ENCODE results near the gene GPX2. TPM values are rescaled to one million over a fixed set of nuclear protein-coding genes. Genes with fewer than 3 reads are reported as not detected.

GPX2 gene
- total RNA-seq, 1 donor from 2014 or later = 1.1 TPM

DNA sequence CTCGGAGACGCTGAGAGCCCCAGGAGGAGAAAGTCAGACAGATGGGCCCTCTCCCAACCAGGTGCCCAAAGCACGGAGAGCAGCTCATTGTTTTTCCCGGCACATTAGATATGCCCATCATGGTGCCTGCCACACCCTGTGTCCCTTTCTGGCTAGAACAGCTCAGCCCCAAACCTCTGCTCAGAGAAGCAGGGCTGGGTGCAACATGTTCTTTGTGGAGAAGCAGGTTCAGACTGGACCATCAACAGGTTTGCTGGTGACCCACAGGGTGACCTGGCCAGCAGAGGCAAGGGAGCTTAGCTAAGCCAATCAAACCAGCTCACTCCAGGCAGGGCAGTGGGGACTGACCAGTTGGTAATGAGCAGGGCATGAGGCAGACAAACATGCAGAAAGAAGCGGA, 16.2 kb upstream of the GPX2 start:
- DNase-seq = no peak

DNA sequence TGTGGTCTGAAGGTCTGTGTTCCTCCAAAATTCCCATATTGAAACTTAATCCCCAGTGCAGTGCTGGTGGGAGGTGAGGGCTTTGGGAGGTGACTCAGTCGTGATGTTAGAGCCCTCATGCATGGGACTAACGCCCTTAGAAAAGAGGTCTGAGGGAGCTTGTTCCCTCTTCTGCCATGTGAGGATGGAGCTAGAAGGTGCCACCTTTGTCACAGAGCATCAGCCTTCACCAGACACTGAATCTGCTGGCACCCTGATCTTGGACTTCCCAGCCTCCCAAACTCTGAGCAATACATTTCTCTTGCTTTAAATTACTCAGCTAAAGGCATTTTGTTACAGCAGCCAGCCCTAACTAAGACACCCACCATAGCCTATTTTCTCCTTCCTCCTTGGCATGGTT, 15.7 kb upstream of the GPX2 start:
- no peak for DNase-seq

DNA sequence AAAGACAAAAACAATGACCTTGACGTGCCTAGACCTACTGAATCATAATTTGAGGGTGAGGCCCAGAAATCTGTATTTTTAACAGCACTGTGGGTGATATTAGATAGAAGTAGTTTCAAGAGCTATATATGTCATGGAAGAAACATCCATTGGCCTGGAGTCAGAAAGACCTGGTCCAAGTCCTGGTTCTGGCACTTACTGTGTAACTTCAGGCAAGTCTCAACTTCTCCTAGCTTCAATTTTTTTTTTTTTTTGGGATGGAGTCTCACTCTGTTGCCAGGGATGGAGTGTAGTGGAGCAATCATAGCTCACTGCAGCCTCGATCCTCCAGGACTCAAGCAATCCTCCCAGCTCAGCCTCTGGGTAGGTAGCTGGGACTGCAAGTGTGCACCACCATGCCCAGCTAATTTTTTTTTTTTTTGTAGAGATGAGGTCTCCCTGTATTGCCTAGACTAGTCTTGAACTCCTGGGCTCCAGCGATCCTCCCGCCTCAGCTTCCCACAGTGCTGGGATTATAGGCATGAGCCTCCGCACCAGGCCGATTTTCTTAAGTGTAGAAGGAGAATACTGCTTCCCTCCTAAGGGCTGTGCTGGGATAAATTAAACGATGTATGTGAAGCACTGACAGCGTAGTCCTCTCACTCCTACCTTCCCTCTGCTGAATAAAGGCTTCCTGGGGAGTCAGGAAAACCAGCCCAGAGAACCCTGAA, 14.3 kb upstream of the GPX2 start:
- no peak for DNase-seq

DNA sequence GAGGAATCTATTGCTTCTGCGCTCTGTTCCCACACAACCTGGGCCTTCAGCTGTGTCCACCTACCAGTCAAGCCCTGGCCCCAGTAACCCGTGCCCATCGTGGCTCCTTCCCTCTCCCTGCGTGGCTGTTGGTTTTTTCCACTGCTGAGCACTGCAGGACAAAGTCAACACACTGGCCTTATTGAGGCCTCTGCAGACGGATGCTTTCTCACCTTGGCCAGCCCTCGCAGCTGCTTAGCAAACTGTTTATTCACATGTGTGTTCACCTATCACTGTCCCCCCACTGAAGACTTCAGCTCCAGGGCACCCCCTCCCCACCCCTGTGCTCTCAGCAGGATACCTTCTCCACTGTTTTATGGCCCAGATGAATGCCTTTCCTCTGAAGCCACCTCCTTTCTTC, 12.8 kb upstream of the GPX2 start:
- no peak for DNase-seq

DNA sequence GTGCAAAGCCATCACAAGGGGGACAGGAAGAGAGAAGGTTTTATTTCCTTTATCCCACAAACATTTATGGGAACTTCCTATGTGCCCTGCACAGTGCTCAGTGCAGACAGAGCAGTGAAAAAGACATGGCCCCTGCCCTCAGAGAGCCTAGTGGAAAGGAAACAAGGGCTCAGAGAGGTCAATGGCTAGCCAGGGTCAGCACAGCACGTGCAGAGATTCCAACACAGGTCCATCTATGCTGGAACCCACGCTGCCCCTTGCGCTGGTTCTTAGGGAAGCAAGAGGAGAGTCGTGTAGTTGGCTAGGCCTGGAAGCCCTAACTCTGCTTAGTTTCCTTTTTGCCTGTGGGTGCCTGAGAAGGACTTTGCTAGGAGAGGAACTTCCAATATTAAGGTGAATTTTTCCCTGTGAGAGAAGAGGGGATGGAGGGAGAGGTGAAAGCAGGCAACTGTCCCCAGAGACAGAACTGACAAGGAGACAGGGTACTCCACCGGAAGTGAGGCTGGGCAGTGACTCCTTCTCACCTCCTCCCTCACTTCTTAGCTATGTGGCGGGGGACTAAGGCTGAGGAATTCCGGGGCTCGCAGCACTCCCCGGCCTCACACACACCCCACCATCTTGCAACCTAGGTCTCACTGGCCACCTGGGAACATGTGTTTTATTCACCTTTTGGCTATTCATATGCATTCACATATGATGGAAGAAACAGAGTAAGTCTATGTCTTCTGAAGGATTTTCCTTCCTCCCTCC, 12.1 kb upstream of the GPX2 start:
- no peak for DNase-seq

DNA sequence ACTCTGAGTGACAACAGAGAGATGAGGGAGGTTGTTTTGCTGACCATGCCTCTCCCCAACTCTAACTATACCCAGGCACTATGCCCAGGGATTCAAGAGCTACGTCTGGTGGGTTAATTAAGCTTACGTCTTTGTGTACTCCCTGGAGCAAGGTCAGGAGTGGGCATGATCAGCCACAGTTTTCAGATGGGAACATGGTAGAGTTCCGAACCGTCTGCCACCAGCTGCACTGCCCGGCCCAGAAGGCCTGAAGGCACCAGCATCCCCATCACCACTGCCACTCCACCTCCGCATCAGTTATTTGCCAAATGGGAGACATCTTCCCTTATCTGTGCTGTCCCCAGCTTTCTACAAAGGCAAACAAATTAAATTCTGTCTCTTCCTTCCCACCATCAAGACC, 11.1 kb upstream of the GPX2 start:
- DNase-seq = no peak

DNA sequence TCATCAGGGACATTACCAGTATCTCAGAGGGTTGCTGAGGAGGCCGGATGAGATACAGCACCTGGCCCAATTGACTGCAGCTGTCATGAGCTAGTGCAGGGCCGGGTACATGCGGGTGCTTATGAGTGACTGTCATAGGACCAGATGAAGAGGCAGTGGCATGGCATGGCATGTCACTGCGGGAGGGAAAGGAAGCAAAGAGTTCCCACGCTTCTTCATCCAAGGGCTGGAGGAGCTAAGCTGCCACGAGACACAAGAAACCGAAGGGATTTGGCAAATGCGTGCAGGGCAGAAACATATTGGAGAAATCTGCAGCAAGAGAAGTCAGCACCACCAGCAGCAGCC, 10.7 kb upstream of the GPX2 start:
- DNase-seq = peak; percentile 25

DNA sequence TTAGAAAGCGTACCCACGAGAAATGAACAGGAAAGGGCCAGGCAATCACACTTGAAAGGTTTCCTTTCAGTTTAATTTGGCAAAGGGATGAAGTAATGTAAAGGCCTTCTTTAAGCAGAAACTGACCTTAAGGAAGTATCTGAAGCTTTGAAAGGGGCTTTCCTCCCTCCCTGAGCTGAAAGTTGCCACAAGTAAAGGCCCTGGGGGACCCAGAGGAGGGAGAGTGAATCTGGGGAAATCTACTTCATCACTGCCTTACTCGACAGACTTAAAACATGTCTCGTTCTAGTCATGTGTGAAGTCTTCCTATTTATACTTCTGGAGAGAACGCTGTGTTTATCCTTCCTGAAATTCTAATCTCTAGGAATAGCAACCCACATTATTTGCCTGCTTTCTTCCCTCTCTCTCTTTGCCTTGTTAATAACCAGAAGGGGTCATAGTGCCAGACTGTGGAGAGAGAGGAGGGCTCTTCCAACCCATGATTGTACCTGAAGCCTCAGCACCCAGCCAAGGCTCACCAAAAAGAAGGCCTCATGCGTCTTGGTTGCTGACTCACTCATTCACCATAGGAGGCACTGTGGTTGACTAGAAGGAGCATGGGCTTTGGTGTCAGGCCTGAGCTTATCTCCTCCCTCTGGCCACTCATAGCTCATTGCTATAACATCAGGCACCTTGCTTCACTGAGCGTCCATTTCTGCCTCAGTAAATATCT, 10.2 kb upstream of the GPX2 start:
- DNase-seq = no peak

DNA sequence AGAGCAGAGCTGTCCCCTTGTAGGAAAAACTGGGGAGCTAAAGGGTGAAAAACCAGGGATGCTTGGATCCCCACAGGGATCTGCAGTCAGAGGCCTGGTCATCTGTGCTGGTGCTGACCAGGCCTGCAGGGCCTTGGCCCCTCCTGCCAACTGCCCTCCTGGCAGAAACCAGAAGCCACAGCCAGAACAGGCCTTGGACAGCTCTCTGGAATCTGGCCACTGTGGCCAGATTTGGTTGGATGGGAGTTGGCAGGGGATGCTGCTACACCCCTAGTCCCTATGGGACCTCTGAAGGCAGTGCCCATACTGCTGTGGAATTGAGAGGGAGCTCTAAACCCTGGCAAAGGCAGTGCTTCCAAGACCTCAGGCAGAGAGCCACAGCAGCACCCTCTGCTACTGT, 9.2 kb upstream of the GPX2 start:
- no peak for DNase-seq

DNA sequence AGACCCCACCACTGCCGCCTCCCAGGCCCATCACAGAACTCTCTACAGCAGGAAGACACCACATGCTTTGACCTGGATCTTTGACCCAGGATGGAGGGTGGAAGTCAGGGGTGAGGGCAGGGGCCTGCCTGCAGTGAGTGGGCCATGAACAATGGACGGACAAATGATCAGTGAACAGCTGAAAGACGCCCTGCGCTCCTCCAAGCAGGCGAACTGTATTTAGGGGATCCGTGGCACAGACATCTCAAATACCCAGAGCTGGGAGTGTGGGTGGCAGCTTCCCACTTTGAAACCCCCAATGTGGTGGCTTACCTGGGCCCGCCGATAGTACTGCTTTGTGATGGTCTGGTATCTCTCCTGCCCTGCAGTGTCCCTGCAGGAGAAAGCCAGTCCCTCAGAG, 8.7 kb upstream of the GPX2 start:
- DNase-seq = no peak

DNA sequence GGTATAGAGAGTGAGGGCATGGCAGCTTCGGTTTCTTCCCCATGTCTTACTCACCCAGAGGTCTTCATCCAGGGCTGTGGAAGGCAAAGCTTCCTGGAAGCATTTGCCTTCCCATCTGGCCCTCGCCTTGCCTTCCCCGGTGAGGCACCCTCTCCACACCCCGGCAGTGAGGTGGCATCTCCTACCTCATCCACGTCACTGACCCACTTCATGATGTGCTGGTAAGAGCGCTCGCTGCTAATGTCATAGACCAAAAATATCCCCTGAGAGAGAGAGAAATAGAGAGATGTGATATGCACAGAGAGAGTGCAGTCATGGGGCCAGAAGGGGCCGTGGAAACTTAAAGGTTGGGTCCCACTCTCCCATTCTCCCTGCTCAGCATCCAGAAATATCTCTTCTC, 8.3 kb upstream of the GPX2 start:
- no peak for DNase-seq

DNA sequence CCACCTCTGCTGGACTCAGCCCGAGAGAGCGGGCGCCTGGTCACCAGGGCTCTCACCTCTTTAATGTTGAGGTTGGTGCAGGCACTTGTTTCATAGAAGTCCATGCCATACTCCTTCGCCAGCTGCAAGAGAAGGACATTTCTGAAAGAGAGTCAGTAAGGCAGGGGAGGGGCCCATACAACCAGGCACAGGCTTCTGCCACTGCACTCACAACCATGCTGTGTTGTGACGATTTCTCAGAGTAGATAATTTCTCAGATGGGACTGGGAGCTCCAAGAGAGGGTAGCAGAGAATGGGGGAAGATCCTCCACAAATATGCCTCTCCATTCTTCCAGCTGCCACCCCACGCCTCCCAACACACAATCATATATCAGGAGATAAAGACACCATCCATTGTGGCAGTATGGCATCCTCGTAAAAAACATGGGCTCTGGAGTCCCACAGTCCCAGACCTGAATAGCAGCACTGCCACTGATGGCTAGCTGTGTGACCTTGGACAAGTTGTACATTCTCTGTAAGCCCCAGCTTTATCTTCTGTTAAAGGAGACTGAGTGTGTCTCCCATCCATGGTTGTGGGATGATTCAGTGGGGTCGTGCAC, 6.2 kb upstream of the GPX2 start:
- no peak for DNase-seq

DNA sequence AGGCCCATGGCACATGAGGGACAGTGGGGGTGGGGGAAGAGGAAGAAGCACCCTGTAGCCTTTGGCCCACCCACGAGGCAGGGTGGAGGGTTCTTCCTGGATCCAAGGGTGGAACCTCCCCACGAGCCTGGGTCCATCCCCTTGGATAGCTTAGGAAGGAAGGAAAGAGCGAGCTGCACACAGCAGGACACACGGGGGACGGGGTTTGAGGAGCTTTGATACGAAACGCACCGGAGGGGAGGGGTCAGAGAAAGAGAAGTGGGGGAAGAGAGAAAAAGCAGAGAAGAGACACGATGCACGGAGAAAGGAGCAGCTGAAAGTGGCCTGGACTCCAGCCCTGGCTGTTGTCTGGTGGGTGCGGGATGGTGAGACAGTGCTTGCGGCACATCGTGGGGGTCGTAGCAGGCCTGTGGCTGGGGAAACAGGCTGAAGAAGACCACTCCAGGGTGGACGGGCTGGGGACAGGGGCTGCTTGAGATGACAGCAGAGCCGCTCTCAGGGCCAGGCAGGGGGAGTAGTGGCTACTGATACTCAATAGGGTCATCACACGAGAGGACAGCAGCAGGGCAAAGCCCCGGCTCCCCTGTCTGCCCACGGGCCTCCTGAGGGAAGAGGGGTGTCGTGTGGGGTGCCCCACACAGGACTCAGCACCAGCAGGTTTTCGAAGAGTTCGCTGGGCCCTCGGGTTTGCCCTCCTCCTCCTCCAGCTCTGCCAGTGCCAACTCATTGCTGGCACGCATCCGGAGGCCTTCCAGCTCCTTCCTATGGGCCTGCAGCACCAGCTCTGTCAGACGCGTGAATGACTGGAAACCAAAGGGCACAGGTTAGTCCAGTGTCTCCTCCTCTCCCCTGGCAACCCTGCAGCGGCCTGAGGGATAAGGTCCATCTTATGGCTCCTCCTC, 5.4 kb upstream of the GPX2 start:
- no peak for DNase-seq

DNA sequence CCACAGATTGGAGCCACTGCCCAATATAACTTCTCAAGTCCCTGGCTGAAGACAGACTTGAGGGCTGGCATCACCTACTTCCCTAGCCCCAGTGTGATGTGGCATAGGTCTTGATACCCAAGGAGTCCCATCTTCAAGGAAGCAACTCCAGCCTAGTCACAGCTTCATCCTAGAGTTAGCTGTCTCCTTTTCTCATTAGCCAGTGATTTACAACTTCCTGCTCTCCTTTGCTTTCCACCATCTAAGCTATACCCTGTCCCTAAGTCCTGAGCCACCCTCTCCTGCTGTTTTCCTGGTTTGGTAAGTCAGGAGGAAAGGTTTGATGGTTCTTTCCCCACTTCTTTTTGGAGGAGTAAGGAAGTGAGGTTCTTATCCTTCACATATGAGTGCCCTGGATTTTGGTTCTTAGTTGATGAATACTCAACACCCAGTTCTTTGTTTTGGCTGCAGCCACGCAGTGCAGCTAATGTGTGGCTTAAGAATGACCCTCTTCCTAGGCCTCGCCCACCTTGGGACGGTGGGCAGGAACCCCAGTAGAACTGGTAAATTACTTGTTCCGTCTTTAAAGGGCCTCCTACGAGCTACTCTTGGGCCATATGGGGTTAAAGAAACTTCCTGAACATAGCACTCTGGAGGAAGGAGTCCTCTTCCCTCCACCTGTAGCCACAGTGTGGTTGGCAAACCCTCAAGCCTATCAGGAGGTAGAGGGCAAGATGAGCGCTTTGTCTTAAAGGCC, 3.9 kb upstream of the GPX2 start:
- no peak for DNase-seq

DNA sequence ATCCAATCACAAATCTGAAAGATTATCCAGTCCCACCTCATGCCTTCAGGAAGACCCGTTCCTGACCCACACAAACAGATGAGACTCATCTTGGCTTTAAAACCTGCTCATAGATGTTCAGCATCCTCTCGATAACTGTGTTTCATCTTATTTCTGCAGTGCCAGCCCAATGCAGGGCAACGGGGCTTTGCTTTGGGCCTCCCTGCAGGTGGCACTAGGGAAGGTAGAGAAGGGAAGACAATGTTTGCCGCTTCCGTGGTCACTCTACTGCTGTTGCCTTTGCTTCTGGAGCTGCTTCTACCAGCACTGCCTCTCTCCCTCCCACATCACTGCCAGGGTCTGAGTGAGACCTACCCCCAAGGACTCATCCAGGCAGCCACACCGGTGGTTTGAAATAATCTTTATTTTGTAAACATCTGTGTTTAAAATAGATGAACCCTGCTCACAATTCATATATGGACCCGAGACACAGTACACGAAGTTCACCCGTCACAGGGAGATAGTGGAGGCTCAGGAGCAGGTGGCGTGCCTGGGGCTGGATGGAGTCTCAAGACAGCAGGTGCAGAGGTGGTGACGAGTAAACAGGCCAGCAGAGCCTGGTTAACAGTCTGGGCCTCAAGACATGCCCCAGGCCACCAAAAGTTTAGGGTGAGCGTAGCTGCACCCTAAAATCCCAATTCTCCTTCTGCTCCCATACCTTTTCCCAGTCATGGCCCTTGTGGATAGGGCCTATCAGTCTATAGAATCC, 3.1 kb upstream of the GPX2 start:
- no peak for DNase-seq

DNA sequence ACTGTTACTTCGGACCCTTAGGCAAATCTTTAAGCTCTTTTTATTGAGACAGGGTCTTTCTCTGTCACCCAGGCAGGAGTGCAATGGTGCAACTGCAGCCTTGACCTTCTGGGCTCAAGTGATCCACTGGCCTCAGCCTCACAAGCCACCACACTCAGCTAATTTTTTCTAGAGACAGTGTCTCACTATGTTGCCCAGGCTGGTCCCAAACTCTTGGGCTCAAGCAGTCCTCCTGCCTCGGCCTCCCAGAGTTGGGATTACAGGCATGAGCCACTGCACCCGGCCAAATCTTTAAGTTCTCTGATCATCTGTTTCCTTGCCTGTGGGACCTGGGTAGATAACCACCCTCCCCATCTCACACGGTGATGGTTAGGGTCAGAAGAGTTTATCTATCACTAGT, 2.3 kb upstream of the GPX2 start:
- no peak for DNase-seq

DNA sequence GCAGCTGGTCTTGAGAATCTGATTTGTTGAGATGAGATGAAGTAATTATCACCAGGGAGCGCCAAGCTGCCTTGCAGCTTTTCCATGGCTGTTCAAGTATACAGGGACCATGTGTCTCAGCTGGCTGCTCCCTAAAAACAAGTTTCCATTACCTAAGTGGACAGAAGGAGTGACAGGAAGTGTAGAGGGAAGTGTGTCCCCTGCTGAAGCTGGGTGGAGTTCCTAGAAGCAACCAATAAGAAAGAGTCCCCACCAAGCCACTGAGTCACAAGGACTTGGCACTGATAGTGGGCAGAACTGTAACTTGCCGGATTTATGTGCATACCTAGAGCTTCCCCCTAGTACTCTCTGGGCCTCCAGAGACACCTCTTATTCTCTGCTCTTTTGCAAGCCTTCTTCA, 1.5 kb upstream of the GPX2 start:
- no peak for DNase-seq

DNA sequence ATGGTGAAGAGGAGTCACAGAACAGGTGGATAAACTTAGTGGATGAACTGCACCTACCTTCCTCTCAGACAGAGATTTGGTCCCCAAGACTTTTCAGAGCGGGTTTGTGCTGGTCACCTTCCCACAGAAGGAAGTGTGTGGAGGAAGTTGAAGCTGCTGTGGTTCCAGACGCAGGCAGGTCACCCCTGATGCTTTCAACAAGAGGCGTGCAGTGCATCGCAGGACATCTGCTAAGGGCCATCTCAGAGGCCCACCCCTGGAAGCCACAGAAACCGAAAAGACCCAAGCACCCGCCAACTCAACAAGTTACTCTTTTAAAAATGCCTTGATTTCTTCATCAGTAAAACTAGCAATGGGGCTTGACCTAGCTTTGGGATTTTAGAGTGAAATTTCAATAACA, 1.0 kb upstream of the GPX2 start:
- DNase-seq = no peak

DNA sequence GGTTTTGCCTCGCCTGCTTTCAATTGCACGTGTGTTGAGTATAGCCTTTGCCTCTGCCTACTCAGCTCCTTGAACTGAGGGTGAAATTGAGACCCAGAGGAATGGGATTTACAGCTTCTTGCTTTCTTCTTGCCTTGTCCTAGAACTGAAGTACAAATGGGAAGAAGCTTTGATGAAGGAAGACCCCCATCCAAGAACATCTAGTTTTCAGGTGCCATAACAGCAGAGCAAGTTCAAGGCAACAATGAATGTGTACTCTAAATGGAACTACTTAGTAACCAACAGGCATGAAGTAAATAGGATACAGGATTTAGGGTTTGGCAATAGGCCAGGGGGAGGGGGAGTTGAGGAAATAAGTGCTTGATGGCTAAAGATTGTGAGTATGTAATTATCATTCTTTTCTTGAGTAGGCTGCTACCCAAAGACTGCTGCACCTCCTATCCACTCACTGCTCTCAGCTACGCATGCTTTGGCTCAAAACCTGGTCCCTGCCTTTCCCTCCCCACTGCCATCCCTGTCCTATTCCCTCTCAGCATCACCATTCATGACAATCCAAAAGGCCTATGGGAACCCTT, 2.1 kb downstream of the GPX2 start:
- no peak for DNase-seq

DNA sequence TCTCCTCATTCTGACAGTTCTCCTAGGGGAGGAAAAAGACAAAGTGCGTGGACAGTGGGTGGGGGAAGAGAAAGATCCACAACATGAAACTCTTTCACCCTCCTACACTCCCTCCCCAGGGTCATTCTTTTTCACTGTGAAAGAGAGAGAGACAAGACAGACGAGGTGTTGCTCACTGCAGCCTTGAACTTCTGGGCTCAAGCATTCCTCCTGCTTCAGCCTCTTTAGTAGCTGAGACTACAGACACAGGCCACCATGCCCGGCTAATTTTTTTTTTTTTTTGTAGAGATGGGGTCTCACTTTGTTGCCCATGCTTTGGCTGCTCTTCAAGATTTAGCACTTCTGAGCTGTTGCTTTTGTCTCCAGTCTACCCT, 2.7 kb downstream of the GPX2 start:
- DNase-seq = no peak
